ENCODE data around the gene GGTA1. TPM values are rescaled to one million over a fixed set of nuclear protein-coding genes. Genes with fewer than 3 reads are reported as not detected.
"Not testable (repeated sequence)": the region's sequence is repeated elsewhere in the genome, so short reads cannot be mapped to it uniquely, and the experiment has no call there.

The GGTA1 gene
- total RNA-seq, 4 donors from 2014 or later = 5.6 to 18.7 (median 9.5) TPM

DNA sequence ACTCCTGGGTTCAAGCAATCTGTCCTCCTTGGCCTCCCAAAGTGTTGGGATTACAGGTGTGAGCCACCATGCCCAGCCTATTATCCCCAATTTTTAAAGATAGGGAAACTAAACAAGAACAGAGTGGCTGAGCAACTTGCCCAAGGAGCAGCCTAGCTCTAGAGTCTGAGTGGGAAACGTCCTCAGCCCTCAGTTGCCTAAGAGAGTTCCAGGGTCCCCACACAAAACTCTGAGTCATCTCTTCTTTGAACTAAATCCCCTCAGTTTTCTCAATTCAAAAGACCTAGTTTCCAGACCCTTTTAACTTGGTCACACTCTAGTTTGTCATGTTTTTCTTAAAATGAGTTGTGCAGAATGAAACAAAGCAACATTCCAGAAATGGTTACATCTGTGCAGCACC, 33.5 kb downstream of the GGTA1 start:
- WGBS = 92% methylated on average over 1 of the region's 1 CpG

DNA sequence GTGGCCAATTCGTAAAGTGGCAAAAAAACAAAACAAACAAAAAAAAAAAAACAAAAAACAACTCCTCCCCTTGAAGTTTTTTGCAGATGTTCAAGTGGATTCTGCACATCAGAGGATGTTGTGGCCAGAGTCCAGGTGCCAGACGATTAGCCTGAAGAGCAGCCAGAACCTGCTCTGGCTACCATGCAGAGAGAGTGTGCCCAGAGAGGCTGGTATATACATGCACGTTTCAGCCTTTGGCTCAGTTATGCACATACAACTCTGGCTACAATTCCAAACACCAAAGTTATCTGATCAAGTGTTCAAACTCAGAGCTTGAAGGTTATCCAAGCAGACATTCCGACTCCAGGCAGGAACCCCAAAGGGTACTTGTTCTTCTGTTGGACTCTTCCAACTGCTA, 34.7 kb downstream of the GGTA1 start:
- WGBS = 73% methylated on average over 4 of the region's 4 CpGs
- TF ChIP-seq POLR2A (IDR thresholded peaks at IDR 0.05; ENCODE audit: low read depth) (no peak), EP300 (IDR thresholded peaks at IDR 0.05) (no peak), POLR2AphosphoS5 (IDR thresholded peaks at IDR 0.05) (no peak)
- TF ChIP-seq, protein P1, sequence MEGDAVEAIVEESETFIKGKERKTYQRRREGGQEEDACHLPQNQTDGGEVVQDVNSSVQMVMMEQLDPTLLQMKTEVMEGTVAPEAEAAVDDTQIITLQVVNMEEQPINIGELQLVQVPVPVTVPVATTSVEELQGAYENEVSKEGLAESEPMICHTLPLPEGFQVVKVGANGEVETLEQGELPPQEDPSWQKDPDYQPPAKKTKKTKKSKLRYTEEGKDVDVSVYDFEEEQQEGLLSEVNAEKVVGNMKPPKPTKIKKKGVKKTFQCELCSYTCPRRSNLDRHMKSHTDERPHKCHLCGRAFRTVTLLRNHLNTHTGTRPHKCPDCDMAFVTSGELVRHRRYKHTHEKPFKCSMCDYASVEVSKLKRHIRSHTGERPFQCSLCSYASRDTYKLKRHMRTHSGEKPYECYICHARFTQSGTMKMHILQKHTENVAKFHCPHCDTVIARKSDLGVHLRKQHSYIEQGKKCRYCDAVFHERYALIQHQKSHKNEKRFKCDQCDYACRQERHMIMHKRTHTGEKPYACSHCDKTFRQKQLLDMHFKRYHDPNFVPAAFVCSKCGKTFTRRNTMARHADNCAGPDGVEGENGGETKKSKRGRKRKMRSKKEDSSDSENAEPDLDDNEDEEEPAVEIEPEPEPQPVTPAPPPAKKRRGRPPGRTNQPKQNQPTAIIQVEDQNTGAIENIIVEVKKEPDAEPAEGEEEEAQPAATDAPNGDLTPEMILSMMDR (IDR thresholded peaks at IDR 0.05) = no peak
- H3K27ac ChIP-seq (replicated peaks in 1 of 4) = no peak overlapping the region
- no peak overlapping the region for H3K4me3 ChIP-seq
- intact Hi-C loops (cut with DNase I) = no loop called here
- DNase-seq (ENCODE audit: extremely low spot score) = no peak
- no peaks in the 10 kb centered on the region for H3K9me3 ChIP-seq
- no peaks in the 10 kb centered on the region for H3K36me3 ChIP-seq
- H3K4me1 ChIP-seq = peaks cover 0 to 9% (median 4%) of the 10 kb centered on the region in 4 donors
- H3K27me3 ChIP-seq = no peaks in the 10 kb centered on the region

More for the DNA sequence above, 33.5 kb downstream of the GGTA1 start:
- Histone ChIP-seq H3K27me3 (no peaks in the 10 kb centered on the region), H3K4me1 (peaks cover 0 to 9% (median 4%) of the 10 kb centered on the region in 4 donors), H3K27ac (replicated peaks in 1 of 4) (no peak overlapping the region), H3K9me3 (no peaks in the 10 kb centered on the region), H3K4me3 (no peak overlapping the region), H3K36me3 (no peaks in the 10 kb centered on the region)
- DNase-seq (ENCODE audit: extremely low spot score) = no peak
- TF ChIP-seq POLR2A (IDR thresholded peaks at IDR 0.05; ENCODE audit: low read depth) (no peak), POLR2AphosphoS5 (IDR thresholded peaks at IDR 0.05) (no peak)
- TF ChIP-seq, protein P1 (IDR thresholded peaks at IDR 0.05) = no peak
- intact Hi-C loops (cut with DNase I) = no loop called here

DNA sequence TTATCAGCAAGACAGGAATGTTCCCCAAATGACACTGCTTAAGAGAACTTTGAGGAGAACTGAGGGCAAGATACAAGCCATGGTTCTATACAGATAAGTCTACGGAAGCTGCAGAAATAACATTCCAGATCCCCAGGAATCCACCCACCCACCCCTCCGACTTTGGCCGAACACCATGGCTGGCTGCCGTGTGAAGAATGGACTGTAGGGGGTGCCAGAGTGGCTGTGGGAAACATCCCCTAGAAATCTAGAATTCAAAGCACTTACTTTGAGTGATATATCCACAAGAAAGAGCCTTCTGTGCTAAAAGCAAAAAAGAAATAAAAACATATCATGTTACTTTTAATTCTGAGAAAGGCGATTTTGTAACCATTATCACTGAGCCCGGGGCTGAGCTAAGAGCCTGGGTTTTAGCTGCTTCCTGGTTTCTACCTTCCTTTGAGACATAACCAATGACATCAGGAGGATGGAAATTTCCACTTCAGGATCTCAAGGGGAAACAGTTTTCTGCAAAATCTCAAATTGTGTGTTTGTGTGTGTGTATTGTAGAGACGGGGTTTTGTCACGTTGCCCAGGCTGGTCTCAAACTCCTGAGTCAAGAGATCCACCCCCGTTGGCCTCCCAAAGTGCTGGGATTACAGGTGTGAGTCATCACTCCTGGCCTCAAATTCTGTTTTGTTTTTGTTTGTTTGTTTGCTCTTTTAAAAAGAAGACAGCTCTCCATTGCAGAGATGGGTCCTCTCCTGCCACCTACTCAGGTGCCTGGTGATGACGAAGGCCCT, 36.4 kb downstream of the GGTA1 start:
- peaks cover 0 to 9% (median 4%) of the 10 kb centered on the region in 4 donors for H3K4me1 ChIP-seq
- TF ChIP-seq, protein P1 (IDR thresholded peaks at IDR 0.05) = peak; percentile 50 to 80 (median 65)
- no peak for TF ChIP-seq POLR2A (IDR thresholded peaks at IDR 0.05; ENCODE audit: low read depth)
- no peak for TF ChIP-seq EP300 (IDR thresholded peaks at IDR 0.05)
- no peaks in the 10 kb centered on the region for H3K27me3 ChIP-seq
- H3K27ac ChIP-seq (replicated peaks in 1 of 4) = no peak overlapping the region
- no peaks in the 10 kb centered on the region for H3K36me3 ChIP-seq
- H3K4me3 ChIP-seq = no peak overlapping the region
- intact Hi-C loops (cut with DNase I) = no loop called here
- 38% methylated on average over 10 of the region's 10 CpGs for WGBS
- no peaks in the 10 kb centered on the region for H3K9me3 ChIP-seq
- no peak for DNase-seq (ENCODE audit: extremely low spot score)

DNA sequence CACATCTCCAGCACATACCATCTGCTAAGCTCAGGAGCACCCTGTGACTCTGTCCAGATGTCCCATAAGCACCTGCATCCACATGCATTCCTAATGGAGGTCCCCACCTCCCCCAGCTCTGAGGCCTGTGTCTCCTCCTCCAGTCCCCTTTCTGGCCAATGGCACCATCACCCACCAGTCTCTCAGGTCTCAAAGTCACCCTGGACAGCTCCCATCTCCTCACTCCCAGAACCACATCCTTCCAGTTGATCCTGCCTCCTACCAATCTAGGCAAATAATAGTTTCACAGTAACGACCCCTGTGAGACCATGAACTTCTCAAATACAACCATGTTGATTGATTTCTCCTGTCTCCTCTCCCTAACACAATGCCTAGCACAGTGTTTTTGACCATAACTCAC, 40.1 kb downstream of the GGTA1 start:
- 52% methylated on average over 1 of the region's 1 CpG for WGBS
- intact Hi-C loops (cut with DNase I) = no loop called here
- TF ChIP-seq POLR2A (IDR thresholded peaks at IDR 0.05; ENCODE audit: low read depth) (no peak), POLR2AphosphoS5 (IDR thresholded peaks at IDR 0.05) (no peak), EP300 (IDR thresholded peaks at IDR 0.05) (no peak)
- TF ChIP-seq, protein P1 (IDR thresholded peaks at IDR 0.05) = no peak

DNA sequence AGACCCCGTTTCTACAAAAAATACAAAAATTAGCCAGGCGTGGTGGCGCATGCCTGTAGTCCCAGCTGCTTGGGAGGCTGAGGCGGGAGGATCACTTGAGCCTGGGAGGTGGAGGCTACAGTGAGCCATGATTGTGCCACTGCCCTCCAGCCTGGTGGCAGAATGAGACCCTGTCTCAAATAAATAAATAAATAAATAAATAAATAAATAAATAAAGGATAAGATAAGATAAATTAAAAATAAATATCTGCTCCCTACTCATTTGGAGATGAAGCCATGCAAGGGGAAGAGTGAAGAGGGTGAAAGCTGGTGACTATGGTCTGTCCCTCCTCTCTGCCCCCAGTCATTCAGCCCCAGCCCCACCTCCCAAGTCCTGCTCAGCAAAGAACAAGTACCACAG, 41.2 kb downstream of the GGTA1 start:
- H3K27me3 ChIP-seq; H3K4me1 ChIP-seq; H3K9me3 ChIP-seq; H3K36me3 ChIP-seq; intact Hi-C loops (cut with DNase I); H3K4me3 ChIP-seq; H3K27ac ChIP-seq (replicated peaks in 1 of 4); DNase-seq (ENCODE audit: extremely low spot score): not testable (repeated sequence)
- WGBS = 96% methylated on average over 4 of the region's 4 CpGs

More for the DNA sequence above, 40.1 kb downstream of the GGTA1 start:
- no peaks in the 10 kb centered on the region for H3K9me3 ChIP-seq
- H3K27me3 ChIP-seq = no peaks in the 10 kb centered on the region
- H3K4me3 ChIP-seq = no peak overlapping the region
- no peaks in the 10 kb centered on the region for H3K36me3 ChIP-seq
- H3K27ac ChIP-seq (replicated peaks in 1 of 4) = no peak overlapping the region
- H3K4me1 ChIP-seq = peaks cover 0 to 9% (median 4%) of the 10 kb centered on the region in 4 donors
- DNase-seq (ENCODE audit: extremely low spot score) = no peak
